ENCODE measurements around the gene TFAP2A.

GRCh38 chr6:10350720-10351119 lies 64.2 kb downstream of the TFAP2A start:
- TF ChIP-seq POLR2AphosphoS5 (IDR thresholded peaks at IDR 0.05; ENCODE audit: low read depth, low read length) = no peak
- no peak for TF ChIP-seq POLR2A (IDR thresholded peaks at IDR 0.05; ENCODE audit: low read depth, low read length)
- no peak for TF ChIP-seq TAF1 (IDR thresholded peaks at IDR 0.05; ENCODE audit: low read depth, low read length)
- no peak for TF ChIP-seq PAX5 (IDR thresholded peaks at IDR 0.05; ENCODE audit: insufficient read depth, low read length, severe bottlenecking)
- no peak for TF ChIP-seq SPI1 (IDR thresholded peaks at IDR 0.05; ENCODE audit: low read depth, low read length)
- no peak for TF ChIP-seq POU2F2 (IDR thresholded peaks at IDR 0.05; ENCODE audit: low read depth, low read length)
